GM10266 (cell line): ENCODE measurements around the gene OTUD4.

Experiments used
- DNase-seq: peaks from one replicate; pipeline ENCODE4 v3.0.0; 2012; ENCODE audit errors: extremely low spot score
- CTCF ChIP-seq: IDR thresholded peaks from 2 replicates; pipeline ENCODE4 v1.5.1; 2012; ENCODE audit warnings: mild to moderate bottlenecking, low read depth; ENCODE audit not compliant: control insufficient read depth, insufficient read depth; ENCODE audit errors: missing control alignments

Gene OTUD4

GRCh38 chr4:145098675-145099037 is 81.7 kb downstream of the OTUD4 start:
- DNase-seq, result peak; percentile 32
- TF ChIP-seq CTCF, result no peak

- DNase-seq, result peak; percentile 87
- TF ChIP-seq CTCF, result peak; percentile 32
Observed at GRCh38 chr4:145097821-145098674, 82.3 kb downstream of the OTUD4 start, which contains the start of the genes ABCE1 and ANAPC10. Gene ABCE1 (plus strand): TSS chr4:145098311. CDS start chr4:145104413, 6,102 bp downstream. Gene ANAPC10 (minus strand): TSS chr4:145098196. CDS start chr4:145096099, 2,097 bp downstream.

GRCh38 chr4:145097331-145097820 is 83.0 kb downstream of the OTUD4 start:
- no peak for TF ChIP-seq CTCF
- no peak for DNase-seq

- no peak for DNase-seq
- TF ChIP-seq CTCF, result no peak
Observed at GRCh38 chr4:145093638-145094037, 86.8 kb downstream of the OTUD4 start.

GRCh38 chr4:145090380-145090779 is 90.0 kb downstream of the OTUD4 start:
- DNase-seq, result no peak
- TF ChIP-seq CTCF, result no peak

- no peak for TF ChIP-seq CTCF
- no peak for DNase-seq
Observed at GRCh38 chr4:145083891-145084605, 96.3 kb downstream of the OTUD4 start.
